Endothelial cell (in vitro differentiated cells): Measurements from ENCODE around the gene UBXN10. TPM values are rescaled to one million over a fixed set of nuclear protein-coding genes. Genes with fewer than 3 reads are reported as not detected.

Experiments used
- DNase-seq: peaks from one replicate; pipeline ENCODE4 v3.0.0; 2021; ENCODE audit warnings: low spot score
- H3K27ac Mint-ChIP-seq: one replicate; pipeline ENCODE4 v1.8.0; 2021; ENCODE audit warnings: mixed read lengths, inconsistent platforms; ENCODE audit not compliant: unreplicated experiment
- H3K27me3 Mint-ChIP-seq: one replicate; pipeline ENCODE4 v1.8.0; 2021; ENCODE audit warnings: mild to moderate bottlenecking, moderate library complexity, mixed read lengths, inconsistent platforms; ENCODE audit not compliant: unreplicated experiment
- H3K36me3 Mint-ChIP-seq: one replicate; pipeline ENCODE4 v1.8.0; 2021; ENCODE audit warnings: mild to moderate bottlenecking, low read depth, mixed read lengths, inconsistent platforms; ENCODE audit not compliant: unreplicated experiment
- H3K4me1 Mint-ChIP-seq: one replicate; pipeline ENCODE4 v1.8.0; 2021; ENCODE audit warnings: mild to moderate bottlenecking, mixed read lengths, inconsistent platforms; ENCODE audit not compliant: unreplicated experiment
- H3K4me3 Mint-ChIP-seq: one replicate; pipeline ENCODE4 v1.8.0; 2021; ENCODE audit warnings: mild to moderate bottlenecking, mixed read lengths, inconsistent platforms; ENCODE audit not compliant: unreplicated experiment
- H3K9me3 Mint-ChIP-seq: one replicate; pipeline ENCODE4 v1.8.0; 2021; ENCODE audit warnings: mixed read lengths, inconsistent platforms; ENCODE audit not compliant: unreplicated experiment
- CTCF ChIP-seq: fragments of 200-600 bp; sonication (generic); IDR thresholded peaks from one replicate; pipeline ENCODE4 v1.5.0; 2021; ENCODE audit warnings: antibody characterized with exemption; ENCODE audit not compliant: unreplicated experiment
- total RNA-seq: library from RNA; stranded (reverse); fragmentation: NEBNext Ultra II Directional; extraction: Animal tissue kit (Norgen Biotek cat#: 25700); gene quantifications from one replicate; pipeline ENCODE4 v1.2.1, GENCODE V29; 2021; ENCODE audit not compliant: unreplicated experiment

The UBXN10 gene
- total RNA-seq, 1 donor from 2014 or later = 0.13 TPM

- Mint-ChIP-seq H3K27me3 (peaks cover 12% of the 10 kb centered on the region), H3K4me3 (no peak overlapping the region)
- TF ChIP-seq CTCF = no peak
These were observed 1.4 kb downstream of the UBXN10 start for GRCh38 chr1:20187103-20187812.

GRCh38 chr1:20187813-20188454 is 2.0 kb downstream of the UBXN10 start:
- no peaks in the 10 kb centered on the region for H3K36me3 Mint-ChIP-seq
- H3K27me3 Mint-ChIP-seq = peaks cover 12% of the 10 kb centered on the region
- no peak overlapping the region for H3K27ac Mint-ChIP-seq
- no peaks in the 10 kb centered on the region for H3K9me3 Mint-ChIP-seq
- H3K4me1 Mint-ChIP-seq = peaks cover 25% of the 10 kb centered on the region
- DNase-seq = no peak
- TF ChIP-seq CTCF = no peak
- no peak overlapping the region for H3K4me3 Mint-ChIP-seq

More at GRCh38 chr1:20187103-20187812, 1.4 kb downstream of the UBXN10 start:
- Mint-ChIP-seq H3K36me3 (no peaks in the 10 kb centered on the region), H3K27ac (no peak overlapping the region), H3K4me1 (peaks cover 25% of the 10 kb centered on the region), H3K9me3 (no peaks in the 10 kb centered on the region)
- no peak for DNase-seq

- no peak for DNase-seq
- peaks cover 11% of the 10 kb centered on the region for H3K27me3 Mint-ChIP-seq
- H3K27ac Mint-ChIP-seq = no peak overlapping the region
These were observed 2.5 kb downstream of the UBXN10 start for GRCh38 chr1:20188455-20188817.

GRCh38 chr1:20189664-20190063 is 3.8 kb downstream of the UBXN10 start:
- Mint-ChIP-seq H3K4me1 (peaks cover 20% of the 10 kb centered on the region), H3K27me3 (peaks cover 4% of the 10 kb centered on the region), H3K36me3 (no peaks in the 10 kb centered on the region), H3K27ac (no peak overlapping the region), H3K4me3 (no peak overlapping the region), H3K9me3 (no peaks in the 10 kb centered on the region)
- DNase-seq = no peak
- no peak for TF ChIP-seq CTCF

More at GRCh38 chr1:20188455-20188817, 2.5 kb downstream of the UBXN10 start:
- TF ChIP-seq CTCF = no peak
- H3K4me1 Mint-ChIP-seq = peaks cover 25% of the 10 kb centered on the region
- no peak overlapping the region for H3K4me3 Mint-ChIP-seq
- no peaks in the 10 kb centered on the region for H3K36me3 Mint-ChIP-seq
- no peaks in the 10 kb centered on the region for H3K9me3 Mint-ChIP-seq
